AG10803 (cell line): ENCODE results near the gene WWOX.

ENCODE experiments used
- DNase-seq: peaks from one replicate; pipeline ENCODE4 v3.0.0; 2010; ENCODE audit warnings: low read depth
- H3K4me3 ChIP-seq: 2 replicates; pipeline ENCODE4 v1.5.1; 2011; ENCODE audit warnings: mild to moderate bottlenecking, low read length, control low read depth
- CTCF ChIP-seq: conservative IDR thresholded peaks from 2 replicates; pipeline ENCODE4 v1.5.1; 2011; ENCODE audit warnings: mild to moderate bottlenecking, low read length, control low read depth, inconsistent platforms

Gene WWOX

GRCh38 chr16:78493573-78493972 lies 394.1 kb downstream of the WWOX start:
- H3K4me3 ChIP-seq = no peak overlapping the region
- no peak for DNase-seq
- TF ChIP-seq CTCF = no peak

GRCh38 chr16:78494105-78494504 lies 394.7 kb downstream of the WWOX start:
- DNase-seq = no peak
- H3K4me3 ChIP-seq = no peak overlapping the region
- no peak for TF ChIP-seq CTCF

- H3K4me3 ChIP-seq = no peak overlapping the region
- no peak for TF ChIP-seq CTCF
- DNase-seq = no peak
Observed at GRCh38 chr16:78494674-78495073, 395.2 kb downstream of the WWOX start.

GRCh38 chr16:78496189-78496588 lies 396.7 kb downstream of the WWOX start:
- no peak for TF ChIP-seq CTCF
- no peak for DNase-seq
- H3K4me3 ChIP-seq = no peak overlapping the region

- H3K4me3 ChIP-seq = no peak overlapping the region
- no peak for DNase-seq
- TF ChIP-seq CTCF = no peak
Observed at GRCh38 chr16:78499399-78499798, 399.9 kb downstream of the WWOX start.

GRCh38 chr16:78500659-78501270 lies 401.3 kb downstream of the WWOX start:
- no peak for DNase-seq
- H3K4me3 ChIP-seq = no peak overlapping the region
- no peak for TF ChIP-seq CTCF

GRCh38 chr16:78501744-78502143 lies 402.3 kb downstream of the WWOX start:
- no peak for TF ChIP-seq CTCF
- H3K4me3 ChIP-seq = no peak overlapping the region
- no peak for DNase-seq
